Stimulated activated CD4-positive, alpha-beta T cell treated with anti-CD3 and anti-CD28 coated beads, TNF-alpha, amount 100 ng/mL, for 1 hour (primary cell): ENCODE data around the gene CCDC81.
"Not testable (repeated sequence)": the region's sequence is repeated elsewhere in the genome, so short reads cannot be mapped to it uniquely, and the experiment has no call there.

ENCODE experiments used
- DNase-seq, 3 donors: peaks; one replicate each; pipeline ENCODE4 v3.0.0-alpha.2; 2020; ENCODE audit warnings: low read depth in 3 of 3, low spot score in 1 of 3

CCDC81 gene

GRCh38 chr11:86374586-86374985 is at the start of gene CCDC81:
Gene CCDC81, plus strand, starts transcription at chr11:86374887. Its CDS starts 277 bp downstream, at chr11:86375164.
- DNase-seq: no peak

- no peak for DNase-seq
Measured at GRCh38 chr11:86335131-86335767, 39.4 kb upstream of the CCDC81 start.

- DNase-seq: no peak
Measured at GRCh38 chr11:86337227-86337626, 37.5 kb upstream of the CCDC81 start.

GRCh38 chr11:86341382-86341781 is 33.3 kb upstream of the CCDC81 start:
- no peak for DNase-seq

DNA sequence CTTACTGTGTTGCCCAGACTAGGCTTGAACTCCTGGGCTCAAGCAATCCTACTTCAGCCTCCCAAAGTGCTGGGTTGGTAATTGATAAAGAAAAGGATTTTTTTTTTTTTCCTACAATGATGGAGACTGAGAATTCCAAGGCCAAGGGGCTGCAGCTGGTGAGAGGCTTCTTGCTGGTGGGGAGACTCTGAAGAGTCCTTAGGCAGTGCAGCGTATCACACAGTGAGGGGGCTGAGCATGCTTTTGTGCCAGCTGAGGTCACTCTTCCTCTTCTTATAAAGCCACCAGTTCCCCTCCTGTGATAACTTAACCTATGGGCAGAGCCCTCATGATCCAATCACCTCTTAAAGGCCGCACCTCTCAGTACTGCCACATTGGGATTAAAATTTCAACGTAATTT is 28.2 kb upstream of the CCDC81 start:
- DNase-seq: no peak

GRCh38 chr11:86355256-86355655 is 19.4 kb upstream of the CCDC81 start:
- no peak for DNase-seq

DNA sequence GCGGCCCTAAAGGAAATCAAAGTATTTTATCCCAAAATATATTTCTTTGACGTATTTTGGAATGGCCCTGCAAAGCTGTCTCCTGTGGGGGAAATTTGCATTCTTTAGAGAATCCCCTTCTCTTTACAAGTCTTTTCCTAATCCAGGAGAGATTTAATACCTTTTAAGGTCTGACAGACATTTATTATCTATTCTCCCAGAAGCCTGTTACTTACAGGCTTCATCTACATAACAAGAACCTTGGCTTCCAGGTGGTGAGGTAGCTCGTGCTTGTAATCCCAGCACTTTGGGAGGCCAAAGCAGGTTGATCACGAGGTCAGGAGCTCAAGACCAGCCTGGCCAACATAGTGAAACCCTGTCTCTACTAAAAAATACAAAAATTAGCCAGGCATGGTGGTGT is 17.3 kb upstream of the CCDC81 start:
- DNase-seq: not testable (repeated sequence)

- DNase-seq: no peak
Measured at GRCh38 chr11:86358720-86359119, 16.0 kb upstream of the CCDC81 start.

- DNase-seq: no peak
Measured at GRCh38 chr11:86360775-86361395, 13.8 kb upstream of the CCDC81 start.

- DNase-seq: no peak
Measured at GRCh38 chr11:86363424-86363823, 11.3 kb upstream of the CCDC81 start.

- DNase-seq: no peak
Measured at GRCh38 chr11:86365546-86365945, 9.1 kb upstream of the CCDC81 start.

DNA sequence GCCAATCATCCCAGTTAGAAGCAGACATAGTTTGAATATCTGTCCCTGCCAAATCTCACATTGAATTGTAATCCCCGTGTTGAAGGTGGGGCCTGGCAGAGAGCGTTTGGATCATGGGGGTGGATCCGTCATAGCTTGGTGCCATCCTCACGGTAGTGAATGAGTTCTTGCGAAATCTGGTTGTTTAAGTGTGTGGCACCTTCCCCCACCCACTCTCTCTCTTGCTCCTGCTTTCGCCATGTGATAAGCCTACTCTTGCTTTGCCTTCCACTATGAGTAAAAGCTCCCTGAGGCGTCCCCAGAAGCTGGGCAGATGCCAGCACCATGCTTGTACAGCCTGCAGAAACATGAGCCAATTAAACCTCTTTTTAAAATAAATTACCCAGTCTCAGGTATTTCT is 5.0 kb upstream of the CCDC81 start:
- DNase-seq: no peak

GRCh38 chr11:86370171-86370570 is 4.5 kb upstream of the CCDC81 start:
- DNase-seq: no peak

GRCh38 chr11:86370922-86371594 is 3.6 kb upstream of the CCDC81 start:
- DNase-seq: no peak

- DNase-seq: no peak
Measured at GRCh38 chr11:86372041-86372440, 2.6 kb upstream of the CCDC81 start.

DNA sequence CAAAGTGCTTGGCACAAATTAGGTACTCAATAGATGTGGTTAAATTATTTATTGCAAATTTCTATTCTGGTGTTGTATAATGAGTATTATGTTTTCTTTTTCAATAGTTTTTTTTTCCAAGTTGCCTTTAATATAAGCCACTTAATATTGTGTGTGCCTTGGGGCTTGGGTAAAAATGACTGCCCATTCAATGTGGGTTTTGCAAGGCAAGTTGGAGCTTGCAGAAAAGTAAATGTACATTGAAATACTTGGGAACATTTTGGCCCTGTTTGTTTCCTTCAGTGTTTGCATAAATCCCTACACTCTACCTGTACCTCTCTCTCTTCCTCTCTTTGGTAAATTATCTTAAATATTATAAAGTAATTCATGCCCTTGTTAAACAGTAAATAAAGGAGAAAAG is 2.1 kb upstream of the CCDC81 start:
- no peak for DNase-seq

GRCh38 chr11:86374069-86374468 is 618 bp upstream of the CCDC81 start:
- DNase-seq: no peak

DNA sequence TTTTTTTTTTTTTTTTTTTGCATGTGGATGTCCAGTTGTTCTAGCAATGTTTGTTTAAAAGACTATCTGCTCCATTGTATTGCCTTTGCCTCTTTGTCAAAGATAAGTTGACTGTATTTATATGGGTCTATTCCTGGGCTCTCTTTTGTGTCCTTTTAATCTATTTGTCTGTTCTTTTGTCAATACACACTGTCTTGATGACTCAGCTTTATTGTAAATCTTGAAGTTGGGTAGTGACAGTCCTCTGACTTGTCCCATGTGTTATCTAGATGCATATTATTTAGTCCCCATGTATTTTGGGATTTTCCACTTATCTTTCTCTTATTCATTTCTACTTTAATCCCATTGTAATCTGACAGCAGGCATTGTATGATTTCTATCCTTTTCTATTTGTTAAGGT is 3.3 kb downstream of the CCDC81 start:
- no peak for DNase-seq

DNA sequence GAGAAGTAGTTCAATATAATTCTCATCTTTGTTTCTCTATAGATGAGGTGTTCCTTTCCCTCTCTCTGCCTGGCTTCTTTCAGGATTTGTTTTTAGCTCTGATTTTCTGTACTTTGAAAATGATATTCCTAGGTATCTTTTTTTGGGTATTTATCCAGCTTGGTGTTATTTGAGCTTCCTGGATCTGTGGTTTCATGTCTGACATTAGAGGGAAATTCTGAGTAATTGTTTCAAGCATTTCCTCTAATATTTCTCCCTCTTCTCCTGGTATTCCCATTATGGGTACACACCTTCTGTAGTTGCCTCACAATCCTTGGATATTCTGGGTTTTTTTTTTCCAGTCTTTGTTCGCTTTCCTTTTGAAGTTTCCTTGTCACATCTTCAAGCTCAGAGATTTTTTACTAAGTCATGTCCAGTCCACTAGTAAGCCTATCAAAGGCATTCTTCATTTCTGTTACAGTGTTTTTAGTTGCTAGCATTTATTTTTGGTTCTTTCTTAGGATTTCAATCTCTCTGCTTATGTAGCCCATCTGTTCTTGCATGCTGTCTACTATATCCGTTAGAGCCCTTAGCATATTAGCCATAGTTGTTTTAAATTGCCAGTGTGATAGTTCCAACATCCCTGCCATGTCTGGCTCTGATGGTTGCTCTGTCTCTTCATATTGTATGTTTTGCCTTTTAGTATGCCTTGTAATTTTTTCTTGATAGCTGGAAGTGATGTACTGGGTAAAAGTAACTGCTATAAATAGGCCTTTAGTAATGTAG is 5.8 kb downstream of the CCDC81 start:
- no peak for DNase-seq

DNA sequence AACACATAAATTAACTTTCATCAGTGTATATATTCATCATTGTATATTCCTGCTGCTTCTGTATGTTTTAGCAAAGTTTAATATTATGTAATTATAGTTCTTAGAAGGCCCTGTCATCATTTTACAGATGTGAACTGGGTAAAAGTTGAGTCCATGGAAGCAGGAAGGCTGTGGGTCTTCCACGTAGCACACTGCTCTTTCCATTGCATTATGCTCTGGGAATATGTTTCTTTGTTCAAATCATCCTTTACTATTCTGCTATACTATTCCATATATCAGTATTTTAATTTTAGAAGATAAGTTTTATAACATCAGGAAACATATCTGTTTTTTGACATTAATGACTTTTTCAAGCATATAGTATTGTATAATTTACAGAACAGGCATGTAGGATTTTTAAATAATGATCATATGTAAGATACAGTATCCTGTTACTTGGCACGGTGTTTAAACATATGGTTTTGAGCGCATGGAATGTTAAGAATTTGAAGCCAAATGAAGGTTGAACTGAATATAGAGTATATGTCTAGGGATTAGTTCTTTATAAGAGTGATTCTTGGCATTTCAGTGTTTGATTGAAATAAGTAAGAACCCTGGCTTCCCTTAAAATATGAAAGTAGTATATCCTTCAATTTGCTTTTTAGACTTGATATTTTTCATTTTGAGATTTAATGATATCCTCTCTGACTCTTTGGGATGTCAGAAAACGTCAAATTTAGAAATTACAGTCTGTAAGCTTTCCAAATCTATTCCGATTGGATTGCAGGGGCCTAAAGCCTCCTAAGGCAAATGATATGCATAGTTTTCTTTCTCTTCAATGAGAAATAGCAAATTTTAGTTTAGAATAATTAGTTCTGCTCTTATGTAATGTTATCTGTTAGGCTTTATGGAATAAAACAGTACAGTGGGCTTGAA is 8.6 kb downstream of the CCDC81 start:
- DNase-seq: no peak

DNA sequence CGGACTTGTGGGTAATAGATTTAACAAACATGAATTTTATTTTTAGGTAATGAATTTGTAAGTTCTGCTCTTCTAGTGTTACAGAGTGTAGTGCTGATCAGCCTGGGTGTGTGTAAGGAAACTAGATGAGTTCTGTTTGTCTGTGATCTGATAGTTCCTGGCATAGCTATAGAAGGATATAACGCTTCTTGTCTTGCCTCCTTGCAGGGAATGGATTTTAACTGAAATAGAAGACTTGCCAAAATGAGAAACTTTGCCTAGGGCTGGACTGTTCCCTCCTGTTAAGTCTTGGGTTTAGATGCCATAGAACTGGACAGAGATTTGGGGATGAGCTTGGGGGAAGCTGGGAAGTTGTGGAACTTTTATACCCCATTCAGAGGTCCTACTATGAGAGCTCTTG is 11.6 kb downstream of the CCDC81 start:
- no peak for DNase-seq
